T-helper 1 cell treated with Interleukin-12 subunit alpha and Interleukin-12 subunit beta and Interleukin-4 antibody, amounts not matched to agents 30 μg/mL and 1 μg/mL, for 36 hours (primary cell): ENCODE data around the gene SLC39A3.

Experiments
- H3K27ac Mint-ChIP-seq: one replicate; pipeline ENCODE4 v1.8.0; 2021; ENCODE audit warnings: mild to moderate bottlenecking, mixed read lengths
- H3K27me3 Mint-ChIP-seq: one replicate; pipeline ENCODE4 v1.8.0; 2021; ENCODE audit warnings: low read depth, mixed read lengths
- H3K36me3 Mint-ChIP-seq: one replicate; pipeline ENCODE4 v1.8.0; 2021; ENCODE audit warnings: low read depth, mixed read lengths
- H3K4me1 Mint-ChIP-seq: one replicate; pipeline ENCODE4 v1.8.0; 2021; ENCODE audit warnings: low read depth, mixed read lengths
- H3K4me3 Mint-ChIP-seq: one replicate; pipeline ENCODE4 v1.8.0; 2021; ENCODE audit warnings: mild to moderate bottlenecking, moderate library complexity, mixed read lengths
- H3K9me3 Mint-ChIP-seq: one replicate; pipeline ENCODE4 v1.8.0; 2021; ENCODE audit warnings: mixed read lengths

The SLC39A3 gene

GRCh38 chr19:2744113-2744512 is 4.3 kb upstream of the SLC39A3 start:
- H3K4me1 Mint-ChIP-seq = peaks cover 6% of the 10 kb centered on the region
- H3K36me3 Mint-ChIP-seq = no peaks in the 10 kb centered on the region
- no peak overlapping the region for H3K27ac Mint-ChIP-seq
- H3K4me3 Mint-ChIP-seq = no peak overlapping the region
- no peaks in the 10 kb centered on the region for H3K9me3 Mint-ChIP-seq
- H3K27me3 Mint-ChIP-seq = peaks cover 10% of the 10 kb centered on the region

- Mint-ChIP-seq H3K4me1 (peaks cover 13% of the 10 kb centered on the region), H3K27ac (no peak overlapping the region), H3K4me3 (no peak overlapping the region), H3K36me3 (no peaks in the 10 kb centered on the region), H3K27me3 (peaks cover 10% of the 10 kb centered on the region), H3K9me3 (no peaks in the 10 kb centered on the region)
Measured at GRCh38 chr19:2743099-2743498, 3.3 kb upstream of the SLC39A3 start.

GRCh38 chr19:2740314-2740656 is 468 bp upstream of the SLC39A3 start:
- peaks cover 12% of the 10 kb centered on the region for H3K4me1 Mint-ChIP-seq
- no peak overlapping the region for H3K4me3 Mint-ChIP-seq
- H3K27me3 Mint-ChIP-seq = peaks cover 10% of the 10 kb centered on the region
- peaks cover 13% of the 10 kb centered on the region for H3K36me3 Mint-ChIP-seq
- H3K9me3 Mint-ChIP-seq = no peaks in the 10 kb centered on the region
- no peak overlapping the region for H3K27ac Mint-ChIP-seq

DNA sequence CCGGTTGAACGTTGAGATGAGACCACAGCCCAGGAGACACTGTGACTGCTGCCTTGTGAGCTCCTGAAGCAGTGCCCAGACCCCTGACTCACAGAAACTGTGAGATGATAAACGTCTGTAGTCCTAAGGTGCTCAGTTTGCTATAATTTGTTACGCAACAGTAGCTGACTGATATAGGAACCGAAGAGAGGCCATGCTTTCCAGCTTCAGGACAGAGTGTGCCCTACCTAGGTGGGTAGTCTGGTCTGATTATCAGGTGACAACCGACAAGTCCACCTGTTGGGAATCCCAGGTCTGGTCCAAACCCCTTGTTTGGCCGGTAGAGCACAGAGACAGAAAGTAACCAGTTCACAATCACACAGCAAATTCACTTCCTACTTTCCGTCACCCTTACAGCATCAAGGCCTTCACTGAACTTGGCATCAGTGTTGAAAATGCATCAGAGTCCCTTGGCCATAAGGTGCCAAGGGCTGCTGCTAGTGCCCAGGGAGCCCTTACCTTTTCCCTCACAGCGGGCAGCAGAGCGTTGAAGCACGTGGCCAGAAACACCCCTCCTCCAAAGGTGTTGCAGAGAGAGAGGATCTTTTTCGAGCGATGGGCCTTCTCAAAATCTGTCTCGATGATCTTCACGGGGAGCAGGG is 3.1 kb downstream of the SLC39A3 start:
- Mint-ChIP-seq H3K4me3 (no peak overlapping the region), H3K27me3 (no peaks in the 10 kb centered on the region), H3K27ac (no peak overlapping the region), H3K36me3 (peaks cover 16% of the 10 kb centered on the region), H3K4me1 (peaks cover 13% of the 10 kb centered on the region), H3K9me3 (no peaks in the 10 kb centered on the region)

DNA sequence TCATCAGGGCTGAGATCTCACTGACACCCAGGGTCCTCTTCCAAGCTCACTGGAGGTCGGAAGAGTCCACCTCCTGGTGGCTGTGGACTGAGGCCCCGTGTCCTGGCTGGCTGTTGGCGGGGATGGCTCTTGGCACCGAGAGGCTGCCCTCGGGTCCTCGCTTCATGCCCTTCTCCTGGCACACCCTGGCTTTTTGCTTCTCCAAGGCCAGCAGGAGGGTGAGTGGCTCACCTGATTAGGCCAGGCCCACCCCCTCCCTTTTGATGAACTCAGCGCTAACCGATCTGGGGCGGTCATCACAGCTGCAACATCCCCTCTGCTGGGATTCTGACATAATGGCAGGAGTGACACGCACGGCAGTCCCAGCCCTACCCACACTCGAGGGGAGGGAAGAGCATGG is 4.4 kb downstream of the SLC39A3 start:
- no peaks in the 10 kb centered on the region for H3K9me3 Mint-ChIP-seq
- H3K4me3 Mint-ChIP-seq = no peak overlapping the region
- H3K27ac Mint-ChIP-seq = no peak overlapping the region
- peaks cover 13% of the 10 kb centered on the region for H3K4me1 Mint-ChIP-seq
- no peaks in the 10 kb centered on the region for H3K27me3 Mint-ChIP-seq
- H3K36me3 Mint-ChIP-seq = peaks cover 16% of the 10 kb centered on the region

DNA sequence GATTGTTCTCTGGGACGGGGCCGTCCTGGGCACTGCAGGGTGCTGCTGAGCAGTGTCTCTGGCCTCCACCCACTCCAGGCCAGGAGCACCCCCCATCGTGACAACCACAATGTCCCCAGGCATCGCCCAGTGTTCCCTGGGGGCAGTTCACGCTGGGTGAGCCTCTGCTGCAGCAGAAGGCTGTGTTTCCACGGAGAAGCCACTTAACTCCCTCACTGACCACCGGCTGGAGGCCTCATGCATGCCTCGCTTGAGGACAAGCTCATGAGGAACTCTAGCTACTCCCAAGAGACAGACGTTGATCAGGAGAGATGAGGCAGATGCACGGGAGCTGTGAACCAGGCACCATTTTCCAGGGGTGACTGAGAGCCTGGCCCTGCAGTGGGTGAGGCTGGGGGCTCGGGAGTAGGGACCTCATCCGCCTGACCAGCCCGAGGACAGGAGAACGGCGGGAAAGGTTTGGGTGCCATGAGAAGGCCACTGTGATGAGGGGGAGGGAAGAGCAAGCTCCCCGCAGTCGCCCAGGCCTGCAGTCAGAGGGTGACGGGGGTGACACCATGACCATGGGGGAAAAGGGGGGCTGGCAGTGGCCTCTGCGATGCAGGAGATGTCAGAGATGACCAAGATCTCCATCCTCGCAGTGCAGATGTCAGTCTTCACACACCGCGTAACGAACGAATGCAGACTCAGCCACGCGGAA is 5.1 kb downstream of the SLC39A3 start:
- H3K27me3 Mint-ChIP-seq = no peaks in the 10 kb centered on the region
- no peak overlapping the region for H3K4me3 Mint-ChIP-seq
- no peaks in the 10 kb centered on the region for H3K9me3 Mint-ChIP-seq
- H3K36me3 Mint-ChIP-seq = peaks cover 16% of the 10 kb centered on the region
- H3K4me1 Mint-ChIP-seq = peaks cover 10% of the 10 kb centered on the region
- no peak overlapping the region for H3K27ac Mint-ChIP-seq

- no peaks in the 10 kb centered on the region for H3K27me3 Mint-ChIP-seq
- H3K9me3 Mint-ChIP-seq = no peaks in the 10 kb centered on the region
- no peak overlapping the region for H3K27ac Mint-ChIP-seq
- peaks cover 8% of the 10 kb centered on the region for H3K4me1 Mint-ChIP-seq
- H3K36me3 Mint-ChIP-seq = peaks cover 16% of the 10 kb centered on the region
- no peak overlapping the region for H3K4me3 Mint-ChIP-seq
Measured at GRCh38 chr19:2733930-2734588, 5.8 kb downstream of the SLC39A3 start.

- H3K4me3 Mint-ChIP-seq = no peak overlapping the region
- H3K36me3 Mint-ChIP-seq = peaks cover 16% of the 10 kb centered on the region
- peaks cover 1% of the 10 kb centered on the region for H3K4me1 Mint-ChIP-seq
- H3K27ac Mint-ChIP-seq = no peak overlapping the region
- H3K27me3 Mint-ChIP-seq = no peaks in the 10 kb centered on the region
- H3K9me3 Mint-ChIP-seq = no peaks in the 10 kb centered on the region
Measured at GRCh38 chr19:2732883-2733282, 6.9 kb downstream of the SLC39A3 start.

DNA sequence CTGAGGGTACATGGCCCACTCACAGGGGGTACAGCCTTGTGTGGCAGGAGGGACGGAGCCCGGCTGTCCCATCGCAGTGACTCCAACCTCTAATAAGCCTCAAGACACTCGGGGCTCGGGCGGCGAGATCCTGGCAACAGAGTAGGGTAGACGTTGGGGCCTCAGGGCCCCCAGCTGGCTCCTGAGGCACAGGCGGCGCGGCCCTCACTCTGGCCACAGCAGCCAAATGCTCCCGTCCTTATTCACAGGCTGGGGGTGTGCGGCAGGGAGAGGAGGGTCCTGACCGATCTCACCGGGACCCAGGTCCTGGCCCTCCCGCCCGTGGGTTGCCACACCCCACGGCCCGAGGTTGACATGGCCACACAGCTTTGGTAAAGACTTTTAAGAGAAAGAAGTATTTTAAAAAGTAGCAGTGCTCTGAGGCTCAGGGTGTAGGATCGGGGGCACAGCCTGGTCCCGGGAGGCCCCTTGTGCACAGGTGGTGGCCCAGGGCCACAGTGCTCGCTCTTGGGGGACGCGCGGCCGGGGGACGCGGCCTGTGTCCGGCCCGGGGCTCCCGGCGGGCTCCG is 7.6 kb downstream of the SLC39A3 start:
- H3K27ac Mint-ChIP-seq = no peak overlapping the region
- no peaks in the 10 kb centered on the region for H3K9me3 Mint-ChIP-seq
- peaks cover 1% of the 10 kb centered on the region for H3K4me1 Mint-ChIP-seq
- H3K36me3 Mint-ChIP-seq = peaks cover 14% of the 10 kb centered on the region
- no peak overlapping the region for H3K4me3 Mint-ChIP-seq
- no peaks in the 10 kb centered on the region for H3K27me3 Mint-ChIP-seq

DNA sequence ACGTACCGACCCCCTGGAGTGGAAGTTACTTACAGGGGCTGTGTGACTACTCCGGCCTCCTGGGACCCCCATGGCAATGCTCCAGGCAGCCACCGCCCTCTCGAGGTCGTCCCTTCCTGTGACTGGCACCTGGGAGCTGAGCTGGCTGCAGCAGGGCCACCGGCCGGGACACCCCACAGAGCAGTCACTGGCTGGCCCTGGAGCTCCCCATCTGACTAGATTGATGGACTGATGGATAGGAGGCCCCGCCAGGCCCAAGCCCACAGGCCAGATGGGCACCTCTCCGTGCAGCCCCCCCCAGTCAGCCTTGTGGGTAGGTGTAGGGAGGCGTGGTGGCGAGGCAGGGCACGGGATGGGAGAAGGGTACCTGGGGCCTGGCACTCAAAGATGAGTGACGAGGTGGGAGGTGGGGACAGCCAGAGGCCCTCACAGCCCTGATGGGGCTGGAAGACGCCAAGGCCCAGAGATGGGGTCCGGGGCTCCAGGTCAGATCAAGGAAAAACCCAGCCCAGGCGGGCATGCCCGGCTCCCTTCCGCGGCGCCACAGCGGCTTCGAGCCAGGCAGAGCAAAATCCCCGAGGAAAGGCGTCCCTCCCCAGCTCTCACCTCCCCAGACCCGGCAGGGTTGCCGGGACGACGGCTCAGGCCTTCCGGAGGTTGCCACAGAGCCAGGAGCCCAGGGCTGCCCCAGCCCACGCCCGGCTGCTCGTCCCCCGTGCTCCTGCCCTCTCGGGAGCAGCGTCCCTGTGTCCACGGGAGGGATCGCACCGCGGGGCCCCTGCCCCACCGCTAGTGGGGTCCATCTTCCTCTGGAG is 8.4 kb downstream of the SLC39A3 start:
- Mint-ChIP-seq H3K36me3 (peaks cover 7% of the 10 kb centered on the region), H3K27ac (no peak overlapping the region), H3K27me3 (peaks cover under 1% of the 10 kb centered on the region), H3K9me3 (no peaks in the 10 kb centered on the region), H3K4me1 (peaks cover 1% of the 10 kb centered on the region), H3K4me3 (no peak overlapping the region)

DNA sequence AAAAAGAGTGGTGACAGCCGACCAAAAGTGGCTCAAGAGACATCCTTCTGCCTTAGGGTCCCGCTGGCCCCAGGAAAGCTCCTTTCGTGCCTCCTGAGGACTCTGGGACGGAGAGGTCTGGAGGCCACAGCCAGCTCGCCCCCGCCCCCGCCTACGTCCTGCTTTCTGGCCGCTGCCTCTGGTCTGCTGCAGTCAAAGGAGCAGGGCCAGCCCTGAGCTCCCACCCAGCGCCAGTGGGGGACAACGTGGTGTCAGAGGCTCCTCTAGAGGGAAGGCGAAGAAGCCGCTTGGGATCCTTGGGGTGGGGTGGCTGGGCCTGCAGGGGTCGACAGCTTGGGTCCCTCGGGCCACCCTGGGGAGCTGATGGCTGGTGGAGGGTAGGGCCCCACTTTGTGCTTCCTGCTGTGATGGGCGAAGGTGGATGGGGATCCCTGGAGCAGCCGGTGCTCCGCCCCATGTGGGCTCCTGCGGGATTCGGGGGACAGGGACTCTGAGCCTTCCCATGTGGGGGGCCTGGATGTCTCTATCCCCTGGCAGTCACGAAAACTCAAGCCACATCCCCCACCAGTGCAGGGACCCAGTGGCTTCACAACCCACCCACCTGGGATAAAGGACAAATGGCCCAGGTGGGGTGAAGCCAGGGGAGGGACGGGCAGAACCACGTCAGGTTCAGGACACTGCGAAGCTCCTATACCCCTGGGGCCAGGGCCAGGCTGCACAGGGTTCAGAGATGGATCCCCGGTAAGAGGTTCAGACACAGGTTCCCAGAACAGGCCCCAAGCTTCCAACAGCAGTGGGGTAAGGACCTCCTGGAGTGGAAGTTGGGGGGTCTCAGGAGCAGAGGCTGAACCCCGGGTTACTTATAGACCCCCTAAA is 9.6 kb downstream of the SLC39A3 start:
- H3K27ac Mint-ChIP-seq = no peak overlapping the region

DNA sequence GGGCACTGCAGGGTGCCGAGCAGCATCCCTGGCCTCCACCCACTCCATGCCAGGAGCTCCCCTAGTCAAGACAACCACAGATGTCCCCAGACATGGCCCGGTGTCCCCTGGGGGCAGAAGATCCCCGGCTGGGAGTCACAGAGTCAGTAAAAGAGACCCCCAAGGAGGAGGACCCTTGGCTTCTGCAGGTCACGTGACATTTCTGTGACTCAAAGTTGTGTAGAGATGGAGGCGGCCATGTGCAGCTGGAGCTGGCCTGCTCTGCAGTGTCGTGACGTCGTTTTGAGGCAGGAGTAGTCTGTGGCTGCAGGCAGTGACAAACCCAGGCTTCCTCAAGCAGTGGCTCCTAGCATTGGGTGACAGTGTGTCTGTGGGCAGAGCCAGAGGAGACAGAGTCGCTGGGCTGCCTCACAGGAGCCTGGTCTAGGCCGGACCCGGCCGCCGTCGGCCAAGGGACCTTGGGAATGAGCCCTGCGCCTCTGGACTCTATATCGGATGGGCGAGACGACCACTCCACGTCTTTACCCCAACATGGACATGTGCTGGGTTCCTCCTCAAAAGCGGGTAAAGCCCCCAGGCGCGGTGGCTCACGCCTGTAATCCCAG is 10.9 kb downstream of the SLC39A3 start:
- Mint-ChIP-seq H3K27me3 (peaks cover 8% of the 10 kb centered on the region), H3K9me3 (no peaks in the 10 kb centered on the region), H3K27ac (no peak overlapping the region), H3K4me3 (no peak overlapping the region), H3K36me3 (no peaks in the 10 kb centered on the region), H3K4me1 (peaks cover under 1% of the 10 kb centered on the region)

More for the DNA sequence above, 9.6 kb downstream of the SLC39A3 start:
- H3K4me3 Mint-ChIP-seq = no peak overlapping the region
- H3K27me3 Mint-ChIP-seq = peaks cover 4% of the 10 kb centered on the region
- H3K9me3 Mint-ChIP-seq = no peaks in the 10 kb centered on the region
- peaks cover 1% of the 10 kb centered on the region for H3K4me1 Mint-ChIP-seq
- H3K36me3 Mint-ChIP-seq = peaks cover 3% of the 10 kb centered on the region

GRCh38 chr19:2727640-2727944 is 12.2 kb downstream of the SLC39A3 start:
- no peaks in the 10 kb centered on the region for H3K4me1 Mint-ChIP-seq
- no peak overlapping the region for H3K27ac Mint-ChIP-seq
- H3K4me3 Mint-ChIP-seq = no peak overlapping the region
- H3K9me3 Mint-ChIP-seq = no peaks in the 10 kb centered on the region
- peaks cover 9% of the 10 kb centered on the region for H3K27me3 Mint-ChIP-seq
- H3K36me3 Mint-ChIP-seq = no peaks in the 10 kb centered on the region
